ENCODE measurements around the gene SAMMSON. TPM values are rescaled to one million over a fixed set of nuclear protein-coding genes. Genes with fewer than 3 reads are reported as not detected.

SAMMSON gene
- total and polyA plus RNA-seq, 2 experiments from 2014 or later, result not detected

DNA sequence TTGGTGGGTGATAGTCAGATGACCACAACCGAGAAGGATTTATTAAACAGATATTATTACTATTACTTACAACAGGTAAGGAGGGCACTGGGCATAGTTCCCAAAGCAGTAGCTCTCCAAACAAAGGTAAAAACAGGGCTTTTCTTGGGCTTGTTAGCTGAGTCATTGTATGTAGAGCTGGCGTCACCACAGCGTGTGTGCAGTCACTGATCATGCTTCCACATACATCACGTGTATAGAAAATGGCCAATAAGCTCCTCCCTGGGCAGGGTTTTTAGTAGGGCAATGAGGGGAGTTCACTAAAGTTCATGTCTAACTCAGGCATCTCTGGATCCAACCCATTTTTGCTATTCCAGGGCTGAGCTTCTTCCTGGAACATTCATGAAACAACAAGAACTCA, 5.8 kb upstream of the SAMMSON start:
- no peak overlapping the region for H3K27ac Mint-ChIP-seq
- Histone ChIP-seq H3K4me3 (no peak overlapping the region), H3K27me3 (ENCODE audit: insufficient read depth) (no peaks in the 10 kb centered on the region), H3K4me1 (ENCODE audit: insufficient read depth) (0 out of 2 replicates have a peak, but pooled peaks cover 3% of the 10 kb centered on the region), H4K20me1 (replicated peaks; ENCODE audit: insufficient read depth) (no peaks in the 10 kb centered on the region), H3K36me3 (ENCODE audit: insufficient read depth) (no peaks in the 10 kb centered on the region), H3K27ac (ENCODE audit: low read depth) (no peak overlapping the region), H3F3A (replicated peaks; ENCODE audit: low read depth) (no peaks in the 10 kb centered on the region), H3K9me2 (ENCODE audit: insufficient read depth) (no peaks in the 10 kb centered on the region), H2AFZ (no peak overlapping the region), H3K79me2 (replicated peaks; ENCODE audit: insufficient read depth) (no peaks in the 10 kb centered on the region), H3K4me2 (no peak overlapping the region)
- H3K9me3 Mint-ChIP-seq, result no peaks in the 10 kb centered on the region
- H3K27me3 Mint-ChIP-seq (ENCODE audit: insufficient read depth, low read depth, poor library complexity), result no peaks in the 10 kb centered on the region
- DNase-seq (ENCODE audit: low spot score) (no peak), ATAC-seq (no peak)
- no peak overlapping the region for H3K4me3 Mint-ChIP-seq
- peaks cover 18% of the 10 kb centered on the region for H3K4me1 Mint-ChIP-seq
- TF ChIP-seq POLR2AphosphoS5 (IDR thresholded peaks at IDR 0.05; ENCODE audit: low read depth) (no peak), STAT1 (IDR thresholded peaks at IDR 0.05; ENCODE audit: unreplicated experiment) (no peak), EZH2phosphoT487 (IDR thresholded peaks at IDR 0.05; ENCODE audit: unreplicated experiment) (no peak), CREB1 (CRISPR knock-in tag; IDR thresholded peaks at IDR 0.05; ENCODE audit: low read depth) (no peak), NANOG (IDR thresholded peaks at IDR 0.05; ENCODE audit: borderline replicate concordance) (no peak), JUNB (IDR thresholded peaks at IDR 0.05; ENCODE audit: unreplicated experiment) (no peak), EZH2 (IDR thresholded peaks at IDR 0.05; ENCODE audit: low read depth, unreplicated experiment) (no peak)
- TF ChIP-seq, protein P1, sequence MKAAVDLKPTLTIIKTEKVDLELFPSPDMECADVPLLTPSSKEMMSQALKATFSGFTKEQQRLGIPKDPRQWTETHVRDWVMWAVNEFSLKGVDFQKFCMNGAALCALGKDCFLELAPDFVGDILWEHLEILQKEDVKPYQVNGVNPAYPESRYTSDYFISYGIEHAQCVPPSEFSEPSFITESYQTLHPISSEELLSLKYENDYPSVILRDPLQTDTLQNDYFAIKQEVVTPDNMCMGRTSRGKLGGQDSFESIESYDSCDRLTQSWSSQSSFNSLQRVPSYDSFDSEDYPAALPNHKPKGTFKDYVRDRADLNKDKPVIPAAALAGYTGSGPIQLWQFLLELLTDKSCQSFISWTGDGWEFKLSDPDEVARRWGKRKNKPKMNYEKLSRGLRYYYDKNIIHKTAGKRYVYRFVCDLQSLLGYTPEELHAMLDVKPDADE (IDR thresholded peaks at IDR 0.05), result no peak
- TF ChIP-seq, protein P2, sequence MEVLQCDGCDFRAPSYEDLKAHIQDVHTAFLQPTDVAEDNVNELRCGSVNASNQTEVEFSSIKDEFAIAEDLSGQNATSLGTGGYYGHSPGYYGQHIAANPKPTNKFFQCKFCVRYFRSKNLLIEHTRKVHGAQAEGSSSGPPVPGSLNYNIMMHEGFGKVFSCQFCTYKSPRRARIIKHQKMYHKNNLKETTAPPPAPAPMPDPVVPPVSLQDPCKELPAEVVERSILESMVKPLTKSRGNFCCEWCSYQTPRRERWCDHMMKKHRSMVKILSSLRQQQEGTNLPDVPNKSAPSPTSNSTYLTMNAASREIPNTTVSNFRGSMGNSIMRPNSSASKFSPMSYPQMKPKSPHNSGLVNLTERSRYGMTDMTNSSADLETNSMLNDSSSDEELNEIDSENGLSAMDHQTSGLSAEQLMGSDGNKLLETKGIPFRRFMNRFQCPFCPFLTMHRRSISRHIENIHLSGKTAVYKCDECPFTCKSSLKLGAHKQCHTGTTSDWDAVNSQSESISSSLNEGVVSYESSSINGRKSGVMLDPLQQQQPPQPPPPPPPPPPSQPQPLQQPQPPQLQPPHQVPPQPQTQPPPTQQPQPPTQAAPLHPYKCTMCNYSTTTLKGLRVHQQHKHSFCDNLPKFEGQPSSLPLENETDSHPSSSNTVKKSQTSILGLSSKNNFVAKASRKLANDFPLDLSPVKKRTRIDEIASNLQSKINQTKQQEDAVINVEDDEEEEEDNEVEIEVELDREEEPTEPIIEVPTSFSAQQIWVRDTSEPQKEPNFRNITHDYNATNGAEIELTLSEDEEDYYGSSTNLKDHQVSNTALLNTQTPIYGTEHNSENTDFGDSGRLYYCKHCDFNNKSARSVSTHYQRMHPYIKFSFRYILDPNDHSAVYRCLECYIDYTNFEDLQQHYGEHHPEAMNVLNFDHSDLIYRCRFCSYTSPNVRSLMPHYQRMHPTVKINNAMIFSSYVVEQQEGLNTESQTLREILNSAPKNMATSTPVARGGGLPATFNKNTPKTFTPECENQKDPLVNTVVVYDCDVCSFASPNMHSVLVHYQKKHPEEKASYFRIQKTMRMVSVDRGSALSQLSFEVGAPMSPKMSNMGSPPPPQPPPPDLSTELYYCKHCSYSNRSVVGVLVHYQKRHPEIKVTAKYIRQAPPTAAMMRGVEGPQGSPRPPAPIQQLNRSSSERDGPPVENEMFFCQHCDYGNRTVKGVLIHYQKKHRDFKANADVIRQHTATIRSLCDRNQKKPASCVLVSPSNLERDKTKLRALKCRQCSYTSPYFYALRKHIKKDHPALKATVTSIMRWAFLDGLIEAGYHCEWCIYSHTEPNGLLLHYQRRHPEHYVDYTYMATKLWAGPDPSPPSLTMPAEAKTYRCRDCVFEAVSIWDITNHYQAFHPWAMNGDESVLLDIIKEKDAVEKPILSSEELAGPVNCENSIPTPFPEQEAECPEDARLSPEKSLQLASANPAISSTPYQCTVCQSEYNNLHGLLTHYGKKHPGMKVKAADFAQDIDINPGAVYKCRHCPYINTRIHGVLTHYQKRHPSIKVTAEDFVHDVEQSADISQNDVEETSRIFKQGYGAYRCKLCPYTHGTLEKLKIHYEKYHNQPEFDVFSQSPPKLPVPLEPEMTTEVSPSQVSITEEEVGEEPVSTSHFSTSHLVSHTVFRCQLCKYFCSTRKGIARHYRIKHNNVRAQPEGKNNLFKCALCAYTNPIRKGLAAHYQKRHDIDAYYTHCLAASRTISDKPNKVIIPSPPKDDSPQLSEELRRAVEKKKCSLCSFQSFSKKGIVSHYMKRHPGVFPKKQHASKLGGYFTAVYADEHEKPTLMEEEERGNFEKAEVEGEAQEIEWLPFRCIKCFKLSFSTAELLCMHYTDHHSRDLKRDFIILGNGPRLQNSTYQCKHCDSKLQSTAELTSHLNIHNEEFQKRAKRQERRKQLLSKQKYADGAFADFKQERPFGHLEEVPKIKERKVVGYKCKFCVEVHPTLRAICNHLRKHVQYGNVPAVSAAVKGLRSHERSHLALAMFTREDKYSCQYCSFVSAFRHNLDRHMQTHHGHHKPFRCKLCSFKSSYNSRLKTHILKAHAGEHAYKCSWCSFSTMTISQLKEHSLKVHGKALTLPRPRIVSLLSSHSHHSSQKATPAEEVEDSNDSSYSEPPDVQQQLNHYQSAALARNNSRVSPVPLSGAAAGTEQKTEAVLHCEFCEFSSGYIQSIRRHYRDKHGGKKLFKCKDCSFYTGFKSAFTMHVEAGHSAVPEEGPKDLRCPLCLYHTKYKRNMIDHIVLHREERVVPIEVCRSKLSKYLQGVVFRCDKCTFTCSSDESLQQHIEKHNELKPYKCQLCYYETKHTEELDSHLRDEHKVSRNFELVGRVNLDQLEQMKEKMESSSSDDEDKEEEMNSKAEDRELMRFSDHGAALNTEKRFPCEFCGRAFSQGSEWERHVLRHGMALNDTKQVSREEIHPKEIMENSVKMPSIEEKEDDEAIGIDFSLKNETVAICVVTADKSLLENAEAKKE (CRISPR knock-in tag; IDR thresholded peaks at IDR 0.05), result no peak
- TF ChIP-seq, protein P3, sequence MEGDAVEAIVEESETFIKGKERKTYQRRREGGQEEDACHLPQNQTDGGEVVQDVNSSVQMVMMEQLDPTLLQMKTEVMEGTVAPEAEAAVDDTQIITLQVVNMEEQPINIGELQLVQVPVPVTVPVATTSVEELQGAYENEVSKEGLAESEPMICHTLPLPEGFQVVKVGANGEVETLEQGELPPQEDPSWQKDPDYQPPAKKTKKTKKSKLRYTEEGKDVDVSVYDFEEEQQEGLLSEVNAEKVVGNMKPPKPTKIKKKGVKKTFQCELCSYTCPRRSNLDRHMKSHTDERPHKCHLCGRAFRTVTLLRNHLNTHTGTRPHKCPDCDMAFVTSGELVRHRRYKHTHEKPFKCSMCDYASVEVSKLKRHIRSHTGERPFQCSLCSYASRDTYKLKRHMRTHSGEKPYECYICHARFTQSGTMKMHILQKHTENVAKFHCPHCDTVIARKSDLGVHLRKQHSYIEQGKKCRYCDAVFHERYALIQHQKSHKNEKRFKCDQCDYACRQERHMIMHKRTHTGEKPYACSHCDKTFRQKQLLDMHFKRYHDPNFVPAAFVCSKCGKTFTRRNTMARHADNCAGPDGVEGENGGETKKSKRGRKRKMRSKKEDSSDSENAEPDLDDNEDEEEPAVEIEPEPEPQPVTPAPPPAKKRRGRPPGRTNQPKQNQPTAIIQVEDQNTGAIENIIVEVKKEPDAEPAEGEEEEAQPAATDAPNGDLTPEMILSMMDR (conservative IDR thresholded peaks at IDR 0.05; ENCODE audit: low read depth in 2 of 2), result no peak
- TF ChIP-seq, protein P4, sequence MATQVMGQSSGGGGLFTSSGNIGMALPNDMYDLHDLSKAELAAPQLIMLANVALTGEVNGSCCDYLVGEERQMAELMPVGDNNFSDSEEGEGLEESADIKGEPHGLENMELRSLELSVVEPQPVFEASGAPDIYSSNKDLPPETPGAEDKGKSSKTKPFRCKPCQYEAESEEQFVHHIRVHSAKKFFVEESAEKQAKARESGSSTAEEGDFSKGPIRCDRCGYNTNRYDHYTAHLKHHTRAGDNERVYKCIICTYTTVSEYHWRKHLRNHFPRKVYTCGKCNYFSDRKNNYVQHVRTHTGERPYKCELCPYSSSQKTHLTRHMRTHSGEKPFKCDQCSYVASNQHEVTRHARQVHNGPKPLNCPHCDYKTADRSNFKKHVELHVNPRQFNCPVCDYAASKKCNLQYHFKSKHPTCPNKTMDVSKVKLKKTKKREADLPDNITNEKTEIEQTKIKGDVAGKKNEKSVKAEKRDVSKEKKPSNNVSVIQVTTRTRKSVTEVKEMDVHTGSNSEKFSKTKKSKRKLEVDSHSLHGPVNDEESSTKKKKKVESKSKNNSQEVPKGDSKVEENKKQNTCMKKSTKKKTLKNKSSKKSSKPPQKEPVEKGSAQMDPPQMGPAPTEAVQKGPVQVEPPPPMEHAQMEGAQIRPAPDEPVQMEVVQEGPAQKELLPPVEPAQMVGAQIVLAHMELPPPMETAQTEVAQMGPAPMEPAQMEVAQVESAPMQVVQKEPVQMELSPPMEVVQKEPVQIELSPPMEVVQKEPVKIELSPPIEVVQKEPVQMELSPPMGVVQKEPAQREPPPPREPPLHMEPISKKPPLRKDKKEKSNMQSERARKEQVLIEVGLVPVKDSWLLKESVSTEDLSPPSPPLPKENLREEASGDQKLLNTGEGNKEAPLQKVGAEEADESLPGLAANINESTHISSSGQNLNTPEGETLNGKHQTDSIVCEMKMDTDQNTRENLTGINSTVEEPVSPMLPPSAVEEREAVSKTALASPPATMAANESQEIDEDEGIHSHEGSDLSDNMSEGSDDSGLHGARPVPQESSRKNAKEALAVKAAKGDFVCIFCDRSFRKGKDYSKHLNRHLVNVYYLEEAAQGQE (IDR thresholded peaks at IDR 0.05; ENCODE audit: unreplicated experiment), result no peak
- no peaks in the 10 kb centered on the region for H3K36me3 Mint-ChIP-seq (ENCODE audit: low read depth)

Data from GM23338 (cell line).